GM13977 (cell line): ENCODE data around the gene RAB4A.

Experiments used
- DNase-seq: peaks from one replicate; pipeline ENCODE4 v3.0.0; 2012; ENCODE audit warnings: low spot score
- CTCF ChIP-seq: IDR thresholded peaks from 2 replicates; pipeline ENCODE4 v1.5.1; 2012; ENCODE audit warnings: mild to moderate bottlenecking, control low read depth; ENCODE audit not compliant: insufficient read depth; ENCODE audit errors: extremely low read depth, missing control alignments
- in situ Hi-C: fragments of 300-500 bp; cut with MboI; formaldehyde crosslinking; loops from one replicate; pipeline ENCODE4 v1.12.0; 2022; ENCODE audit warnings: low sequenced_read_pairs, low pct_unique_long_range_greater_than_20kb, mixed read lengths, inconsistent platforms; ENCODE audit not compliant: unreplicated experiment

RAB4A gene

DNA sequence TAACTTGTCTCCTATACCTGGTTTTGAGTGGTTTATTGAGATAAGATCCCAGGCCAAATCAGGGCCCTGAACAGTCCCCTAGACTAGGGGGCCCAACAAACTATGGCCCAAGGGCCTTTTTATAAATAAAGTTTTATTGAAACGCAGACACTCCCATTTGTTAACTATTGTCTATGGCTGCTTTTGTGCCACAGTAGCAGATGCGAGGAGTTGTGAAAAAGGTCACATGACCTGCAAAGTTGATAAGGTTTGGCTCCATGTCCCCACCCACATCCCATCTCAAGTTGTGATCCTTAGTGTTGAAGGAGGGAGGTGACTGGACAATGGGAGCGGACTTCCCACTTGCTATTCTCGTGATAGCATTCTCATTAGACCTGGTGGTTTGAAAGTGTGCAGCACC lies 29.5 kb upstream of the RAB4A start:
- no peak for TF ChIP-seq CTCF
- in situ Hi-C loops: no loop called here
- DNase-seq: no peak

GRCh38 chr1:229243638-229244037 lies 27.3 kb upstream of the RAB4A start:
- in situ Hi-C loops: no loop called here
- DNase-seq: no peak
- no peak for TF ChIP-seq CTCF

- no peak for DNase-seq
- TF ChIP-seq CTCF: no peak
- in situ Hi-C loops: no loop called here
Measured at GRCh38 chr1:229244091-229244490, 26.8 kb upstream of the RAB4A start.

- no peak for TF ChIP-seq CTCF
- no peak for DNase-seq
- in situ Hi-C loops: no loop called here
Measured at GRCh38 chr1:229247871-229248270, 23.0 kb upstream of the RAB4A start.

DNA sequence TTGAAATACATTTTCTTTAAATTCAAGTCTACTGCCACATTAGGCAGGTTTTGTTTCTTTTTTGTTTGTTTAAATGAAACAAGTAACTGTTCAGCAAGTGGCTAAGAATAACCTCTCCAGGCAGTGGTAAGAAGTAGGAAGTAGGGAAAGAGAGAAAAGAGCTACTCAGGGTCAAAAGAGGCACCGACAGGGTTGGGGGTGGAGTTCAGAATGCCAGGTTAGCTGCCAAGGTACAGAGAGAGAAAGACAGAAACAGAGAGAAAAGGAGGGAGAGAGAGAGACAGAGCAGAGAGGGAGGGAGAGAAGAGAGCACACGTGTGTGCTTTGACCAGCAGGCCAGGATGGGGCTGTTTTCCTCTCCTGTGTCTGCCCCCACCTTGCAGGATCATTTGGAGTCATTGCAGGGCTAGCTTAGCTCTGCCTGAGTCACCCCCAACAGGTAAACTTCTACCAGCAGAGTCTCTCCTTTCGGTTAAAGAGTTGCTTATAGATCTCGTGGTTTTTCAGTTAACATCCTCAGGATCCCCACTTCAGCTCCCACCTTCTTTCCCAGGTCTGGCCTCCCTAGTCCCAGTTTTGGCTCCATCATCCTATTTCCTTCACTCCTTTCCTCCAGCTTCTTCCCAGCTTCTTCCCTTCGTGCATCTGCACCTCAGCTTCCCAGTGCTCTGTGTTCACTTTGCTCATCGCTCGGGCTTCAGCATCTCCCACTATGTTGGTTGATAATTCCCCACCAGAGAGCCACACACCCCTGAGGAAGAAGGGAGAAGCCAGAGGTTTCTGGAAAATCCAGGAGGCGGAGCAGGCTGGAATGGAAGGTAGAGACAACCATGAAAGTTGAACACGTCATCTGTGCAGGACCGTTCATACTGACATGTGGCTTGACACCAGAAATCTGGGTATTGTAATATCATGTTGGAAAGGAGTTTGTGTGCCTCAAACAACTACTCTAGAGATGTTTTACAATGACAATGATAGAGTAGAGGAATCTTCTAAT lies 21.8 kb upstream of the RAB4A start:
- in situ Hi-C loops: no loop called here

More for the DNA sequence above, 21.8 kb upstream of the RAB4A start:
- DNase-seq: no peak
- TF ChIP-seq CTCF: no peak
